ENCODE data around the gene NISCH. TPM values are rescaled to one million over a fixed set of nuclear protein-coding genes. Genes with fewer than 3 reads are reported as not detected.

NISCH gene
- polyA plus RNA-seq, 1 donor (not counting 4 experiments of a cell fraction or from before 2014, with no cell fraction given) = 48.1 TPM

DNA sequence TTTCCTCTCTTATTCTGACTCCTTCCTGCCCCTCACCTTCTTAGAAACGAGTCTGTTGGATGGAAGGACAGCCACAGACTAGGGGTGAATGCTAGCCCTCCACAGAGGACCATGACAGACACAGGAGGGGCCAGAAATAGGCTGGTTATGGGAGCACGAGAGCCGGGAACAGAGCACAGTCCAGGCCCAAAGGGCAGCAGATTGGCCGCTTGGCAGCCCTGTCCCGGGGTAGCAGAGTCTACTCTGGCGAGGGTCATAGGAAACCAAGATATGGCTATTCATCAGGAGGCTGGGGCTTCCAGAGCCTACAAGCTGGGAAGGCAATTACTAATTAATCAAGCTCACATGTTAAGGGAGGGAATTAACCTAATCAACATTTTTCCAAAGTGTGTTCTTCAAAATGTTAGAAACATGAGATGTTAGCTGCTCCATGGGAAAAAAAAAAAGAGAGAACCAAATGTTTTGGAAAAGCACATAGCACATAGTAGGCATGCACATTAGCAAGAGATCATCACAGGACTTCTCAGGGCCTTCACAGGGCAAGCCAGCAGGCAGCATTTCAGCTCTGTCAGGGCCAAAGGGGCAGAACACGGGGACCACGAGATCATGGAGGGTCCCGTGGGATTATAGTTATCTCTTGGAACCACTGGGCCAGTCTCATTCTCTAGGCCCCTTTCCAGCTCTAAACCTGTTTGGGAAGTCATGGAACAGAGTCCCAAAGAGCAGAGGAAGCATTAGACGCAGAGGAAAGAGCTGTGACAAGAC, 23.8 kb upstream of the NISCH start:
- H3K36me3 ChIP-seq (ENCODE audit: control insufficient read depth in 2 of 2, extremely low read depth in 1 of 2, insufficient read depth in 2 of 2, low read length in 2 of 2) = no peaks in the 10 kb centered on the region
- H3K4me1 ChIP-seq (ENCODE audit: control insufficient read depth, extremely low read depth, insufficient read depth, low read length) = peaks cover 13% of the 10 kb centered on the region
- no peaks in the 10 kb centered on the region for H4K20me1 ChIP-seq (ENCODE audit: control insufficient read depth, extremely low read depth, insufficient read depth, low read length)
- no peaks in the 10 kb centered on the region for H3K9me3 ChIP-seq (ENCODE audit: control insufficient read depth, low read depth, low read length)
- H3K27me3 ChIP-seq (ENCODE audit: control insufficient read depth, extremely low read depth, insufficient read depth, low read length) = no peaks in the 10 kb centered on the region
- dilution Hi-C loops (cut with MboI; ENCODE audit: extremely low pct_ligation_motif_present, low sequenced_read_pairs) = no loop called here
- DNase-seq (ENCODE audit: low read depth, low spot score) (no peak), FAIRE-seq (no peak)
- H3K79me2 ChIP-seq (ENCODE audit: control insufficient read depth, insufficient read depth, low read length) = no peaks in the 10 kb centered on the region
- H2AFZ ChIP-seq (ENCODE audit: control insufficient read depth, low read length) = no peak overlapping the region
- TF ChIP-seq, protein P1, sequence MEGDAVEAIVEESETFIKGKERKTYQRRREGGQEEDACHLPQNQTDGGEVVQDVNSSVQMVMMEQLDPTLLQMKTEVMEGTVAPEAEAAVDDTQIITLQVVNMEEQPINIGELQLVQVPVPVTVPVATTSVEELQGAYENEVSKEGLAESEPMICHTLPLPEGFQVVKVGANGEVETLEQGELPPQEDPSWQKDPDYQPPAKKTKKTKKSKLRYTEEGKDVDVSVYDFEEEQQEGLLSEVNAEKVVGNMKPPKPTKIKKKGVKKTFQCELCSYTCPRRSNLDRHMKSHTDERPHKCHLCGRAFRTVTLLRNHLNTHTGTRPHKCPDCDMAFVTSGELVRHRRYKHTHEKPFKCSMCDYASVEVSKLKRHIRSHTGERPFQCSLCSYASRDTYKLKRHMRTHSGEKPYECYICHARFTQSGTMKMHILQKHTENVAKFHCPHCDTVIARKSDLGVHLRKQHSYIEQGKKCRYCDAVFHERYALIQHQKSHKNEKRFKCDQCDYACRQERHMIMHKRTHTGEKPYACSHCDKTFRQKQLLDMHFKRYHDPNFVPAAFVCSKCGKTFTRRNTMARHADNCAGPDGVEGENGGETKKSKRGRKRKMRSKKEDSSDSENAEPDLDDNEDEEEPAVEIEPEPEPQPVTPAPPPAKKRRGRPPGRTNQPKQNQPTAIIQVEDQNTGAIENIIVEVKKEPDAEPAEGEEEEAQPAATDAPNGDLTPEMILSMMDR (optimal IDR thresholded peaks at IDR 0.05 in 1 of 3, IDR thresholded peaks at IDR 0.05 in 1 of 3, conservative IDR thresholded peaks at IDR 0.05 in 1 of 3; ENCODE audit: extremely low read depth in 1 of 3, insufficient read depth in 2 of 3, low read length in 3 of 3) = no peak
- TF ChIP-seq EZH2 (IDR thresholded peaks at IDR 0.05; ENCODE audit: low read length) = no peak
- no peak overlapping the region for H3K27ac ChIP-seq (ENCODE audit: control insufficient read depth, insufficient read depth, low read length)
- no peaks in the 10 kb centered on the region for H3K9me1 ChIP-seq (ENCODE audit: control insufficient read depth, extremely low read depth, insufficient read depth, low read length)
- no peak overlapping the region for H3K9ac ChIP-seq (ENCODE audit: control insufficient read depth, extremely low read depth, insufficient read depth, low read length)
- no peak overlapping the region for H3K4me3 ChIP-seq (ENCODE audit: control insufficient read depth in 2 of 3, extremely low read depth in 1 of 3, insufficient read depth in 2 of 3, low read depth in 1 of 3, low read length in 3 of 3)
- no peak overlapping the region for H3K4me2 ChIP-seq (ENCODE audit: control insufficient read depth, extremely low read depth, insufficient read depth, low read depth, low read length)

DNA sequence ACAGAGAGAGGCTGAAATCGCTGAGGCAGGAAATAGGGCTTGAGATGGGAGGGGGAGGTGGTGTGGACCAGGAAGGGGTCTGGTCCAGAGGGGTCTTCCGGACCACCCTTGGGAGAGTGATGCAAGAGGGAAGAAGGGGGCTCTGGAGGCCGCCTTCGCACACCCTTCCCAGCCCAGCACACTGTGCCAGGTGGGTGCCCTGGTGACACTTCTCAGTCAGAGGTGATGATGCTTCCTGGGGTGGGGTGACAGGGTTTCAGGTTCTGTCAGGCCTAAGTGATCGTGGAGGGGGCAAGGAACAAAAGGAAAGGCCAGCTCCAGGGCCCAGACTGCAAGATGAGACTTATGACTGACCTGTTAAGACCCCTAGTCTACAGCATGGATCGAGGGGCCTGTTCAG, 23.2 kb upstream of the NISCH start:
- H3K9me3 ChIP-seq (ENCODE audit: control insufficient read depth, low read depth, low read length) = no peaks in the 10 kb centered on the region
- H3K4me2 ChIP-seq (ENCODE audit: control insufficient read depth, extremely low read depth, insufficient read depth, low read depth, low read length) = no peak overlapping the region
- TF ChIP-seq EZH2 (IDR thresholded peaks at IDR 0.05; ENCODE audit: low read length) = no peak
- TF ChIP-seq, protein P1 (optimal IDR thresholded peaks at IDR 0.05 in 1 of 3, IDR thresholded peaks at IDR 0.05 in 1 of 3, conservative IDR thresholded peaks at IDR 0.05 in 1 of 3; ENCODE audit: extremely low read depth in 1 of 3, insufficient read depth in 2 of 3, low read length in 3 of 3) = no peak
- no peak for FAIRE-seq
- H3K4me1 ChIP-seq (ENCODE audit: control insufficient read depth, extremely low read depth, insufficient read depth, low read length) = peaks cover 13% of the 10 kb centered on the region
- H2AFZ ChIP-seq (ENCODE audit: control insufficient read depth, low read length) = no peak overlapping the region
- no peaks in the 10 kb centered on the region for H3K36me3 ChIP-seq (ENCODE audit: control insufficient read depth in 2 of 2, extremely low read depth in 1 of 2, insufficient read depth in 2 of 2, low read length in 2 of 2)
- H3K27ac ChIP-seq (ENCODE audit: control insufficient read depth, insufficient read depth, low read length) = no peak overlapping the region
- H3K27me3 ChIP-seq (ENCODE audit: control insufficient read depth, extremely low read depth, insufficient read depth, low read length) = no peaks in the 10 kb centered on the region
- no peaks in the 10 kb centered on the region for H3K9me1 ChIP-seq (ENCODE audit: control insufficient read depth, extremely low read depth, insufficient read depth, low read length)
- no peak overlapping the region for H3K4me3 ChIP-seq (ENCODE audit: control insufficient read depth in 2 of 3, extremely low read depth in 1 of 3, insufficient read depth in 2 of 3, low read depth in 1 of 3, low read length in 3 of 3)
- dilution Hi-C loops (cut with MboI; ENCODE audit: extremely low pct_ligation_motif_present, low sequenced_read_pairs) = no loop called here
- no peak for DNase-seq (ENCODE audit: low read depth, low spot score)
- no peak overlapping the region for H3K9ac ChIP-seq (ENCODE audit: control insufficient read depth, extremely low read depth, insufficient read depth, low read length)
- no peaks in the 10 kb centered on the region for H3K79me2 ChIP-seq (ENCODE audit: control insufficient read depth, insufficient read depth, low read length)
- no peaks in the 10 kb centered on the region for H4K20me1 ChIP-seq (ENCODE audit: control insufficient read depth, extremely low read depth, insufficient read depth, low read length)
